Measurements from ENCODE around the gene CD207. TPM values are rescaled to one million over a fixed set of nuclear protein-coding genes. Genes with fewer than 3 reads are reported as not detected.

Gene CD207
- total and polyA plus RNA-seq, 2 of the 8 experiments (the other 6 are each of a cell fraction or from before 2014, with no cell fraction given): not detected

GRCh38 chr2:70807828-70808118, 27.8 kb downstream of the CD207 start:
- no peaks in the 10 kb centered on the region for H3K9me3 ChIP-seq (ENCODE audit: insufficient read depth in 2 of 2, low read depth in 1 of 2, low read length in 1 of 2)
- H2AK5ac ChIP-seq (ENCODE audit: low read depth, low read length): no peak overlapping the region
- H2BK120ac ChIP-seq (replicated peaks; ENCODE audit: low read depth, low read length): no peak overlapping the region
- H2BK15ac ChIP-seq (ENCODE audit: low read length): no peak overlapping the region
- ChIA-PET POLR2A (ENCODE audit: partially characterized antibody) (no interaction called here), CTCF (ENCODE audit: partially characterized antibody) (interaction anchor here (0.8 to 2.0 kb wide), 8 partner anchors 10 to 139 kb away, joined by 3 to 6 read pairs (median 4); partner anchors contain the start of gene FIGLA)
- H3K79me2 ChIP-seq (ENCODE audit: control insufficient read depth in 1 of 2, insufficient read depth in 2 of 2, low read length in 2 of 2): no peaks in the 10 kb centered on the region
- H2BK12ac ChIP-seq (ENCODE audit: low read depth, low read length): no peak overlapping the region
- H3K4me3 ChIP-seq (ENCODE audit: extremely low read depth in 1 of 4, insufficient read depth in 2 of 4, low read depth in 3 of 4, low read length in 4 of 4): no peak overlapping the region
- no peak overlapping the region for H3K9ac ChIP-seq (replicated peaks in 1 of 4; ENCODE audit: extremely low read depth in 1 of 4, low read depth in 3 of 4, low read length in 3 of 4)
- no peak overlapping the region for H3K27ac ChIP-seq (ENCODE audit: low read depth, low read length)
- no peaks in the 10 kb centered on the region for H3K4me1 ChIP-seq (replicated peaks in 1 of 4; ENCODE audit: control insufficient read depth in 3 of 4, insufficient read depth in 4 of 4, low read length in 3 of 4)
- H4K20me1 ChIP-seq (replicated peaks in 1 of 2; ENCODE audit: control insufficient read depth in 1 of 2, insufficient read depth in 2 of 2, low read length in 2 of 2): peaks cover 0 to 2% of the 10 kb centered on the region in 2 experiments
- H2AFZ ChIP-seq (ENCODE audit: low read length): no peak overlapping the region
- H3K79me1 ChIP-seq (ENCODE audit: low read depth, low read length): no peaks in the 10 kb centered on the region
- DNase-seq (ENCODE audit: low read depth in 1 of 2, low spot score in 2 of 2) (no peak), FAIRE-seq (no peak)
- no peak overlapping the region for H3K14ac ChIP-seq (ENCODE audit: insufficient read length)
- WGBS, 2 experiments (ENCODE audit: extremely low coverage in 1 of 2, insufficient coverage in 1 of 2, insufficient read length in 1 of 2, insufficient replicate concordance in 2 of 2, low coverage in 1 of 2, low lambda C conversion rate in 2 of 2, missing lambda C conversion rate in 1 of 2): 85% methylated on average over 4 of the region's 4 CpGs; no CpG with 5 or more reads in 1 of the 2 experiments
- H3K23me2 ChIP-seq (ENCODE audit: low read depth, low read length): no peaks in the 10 kb centered on the region
- no peak overlapping the region for H2BK5ac ChIP-seq (ENCODE audit: low read depth, low read length)
- H3K4ac ChIP-seq (replicated peaks; ENCODE audit: insufficient read length, low read depth, low read length): no peak overlapping the region
- no peak overlapping the region for H4K8ac ChIP-seq (ENCODE audit: extremely low read depth, insufficient read depth, low read length)
- no peak overlapping the region for H3K23ac ChIP-seq (ENCODE audit: insufficient read length)
- H4K5ac ChIP-seq (ENCODE audit: insufficient read length, low read depth, low read length): no peak overlapping the region
- H3K56ac ChIP-seq (replicated peaks; ENCODE audit: insufficient read length, low read depth, low read length): no peak overlapping the region
- H3K27me3 ChIP-seq (replicated peaks in 1 of 4; ENCODE audit: control insufficient read depth in 3 of 4, extremely low read depth in 1 of 4, insufficient read depth in 3 of 4, low read length in 3 of 4): peaks cover 0 to 1% (median 0%) of the 10 kb centered on the region in 4 experiments; a peak in 1 of 7 replicates
- no peak overlapping the region for H3K4me2 ChIP-seq (ENCODE audit: insufficient read depth in 1 of 2, low read depth in 2 of 2, low read length in 2 of 2)
- H4K91ac ChIP-seq (replicated peaks; ENCODE audit: insufficient read length, low read length): no peak overlapping the region
- H3K18ac ChIP-seq (ENCODE audit: extremely low read depth, low read length): no peak overlapping the region
- no peak overlapping the region for H2BK20ac ChIP-seq (ENCODE audit: low read length)
- no peaks in the 10 kb centered on the region for H3K36me3 ChIP-seq (ENCODE audit: control insufficient read depth in 2 of 4, insufficient read depth in 4 of 4, low read length in 3 of 4)
- TF ChIP-seq TBP (IDR thresholded peaks at IDR 0.05; ENCODE audit: low read depth, low read length): no peak
- TF ChIP-seq JUND (IDR thresholded peaks at IDR 0.05; ENCODE audit: low read length): no peak
- no peak for TF ChIP-seq RAD21 (IDR thresholded peaks at IDR 0.05 in 1 of 2, conservative IDR thresholded peaks at IDR 0.05 in 1 of 2; ENCODE audit: low read depth in 2 of 2, low read length in 2 of 2)
- TF ChIP-seq JUN (IDR thresholded peaks at IDR 0.05; ENCODE audit: low read depth, low read length): no peak
- no peak for TF ChIP-seq KDM5A (IDR thresholded peaks at IDR 0.05; ENCODE audit: low read length)
- TF ChIP-seq TAF1 (IDR thresholded peaks at IDR 0.05; ENCODE audit: low read depth, low read length): no peak
- TF ChIP-seq SP4 (IDR thresholded peaks at IDR 0.05; ENCODE audit: low read length): no peak
- no peak for TF ChIP-seq TCF12 (IDR thresholded peaks at IDR 0.05; ENCODE audit: low read depth, low read length)
- no peak for TF ChIP-seq CBX5 (IDR thresholded peaks at IDR 0.05; ENCODE audit: low read depth, low read length)
- no peak for TF ChIP-seq POLR2A (IDR thresholded peaks at IDR 0.05; ENCODE audit: control extremely low read depth in 1 of 2, low read depth in 2 of 2, low read length in 2 of 2)
- TF ChIP-seq ZNF274 (IDR thresholded peaks at IDR 0.05; ENCODE audit: borderline replicate concordance, extremely low read depth, low read length): no peak
- TF ChIP-seq SIRT6 (IDR thresholded peaks at IDR 0.05; ENCODE audit: low read length): no peak
- TF ChIP-seq BRCA1 (IDR thresholded peaks at IDR 0.05; ENCODE audit: low read depth, low read length): no peak
- no peak for TF ChIP-seq CREB1 (IDR thresholded peaks at IDR 0.05)
- no peak for TF ChIP-seq GTF2F1 (IDR thresholded peaks at IDR 0.05; ENCODE audit: borderline replicate concordance, low read depth, low read length)
- TF ChIP-seq SIN3A (conservative IDR thresholded peaks at IDR 0.05 in 1 of 2, IDR thresholded peaks at IDR 0.05 in 1 of 2; ENCODE audit: low read depth in 1 of 2, low read length in 2 of 2): no peak
- no peak for TF ChIP-seq SP1 (IDR thresholded peaks at IDR 0.05; ENCODE audit: low read depth, low read length)

Measured in H1 (cell line).